HG03095 (cell line): Measurements from ENCODE around the gene CCL23.
"Not testable (repeated sequence)": the region's sequence is repeated elsewhere in the genome, so short reads cannot be mapped to it uniquely, and the experiment has no call there.

Experiments
- ATAC-seq: cut with Tn5 transposase; IDR thresholded peaks from one replicate; pipeline ENCODE4 v1.9.1; 2021; ENCODE audit warnings: moderate library complexity; ENCODE audit not compliant: unreplicated experiment

Gene CCL23, protein sequence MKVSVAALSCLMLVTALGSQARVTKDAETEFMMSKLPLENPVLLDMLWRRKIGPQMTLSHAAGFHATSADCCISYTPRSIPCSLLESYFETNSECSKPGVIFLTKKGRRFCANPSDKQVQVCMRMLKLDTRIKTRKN

DNA sequence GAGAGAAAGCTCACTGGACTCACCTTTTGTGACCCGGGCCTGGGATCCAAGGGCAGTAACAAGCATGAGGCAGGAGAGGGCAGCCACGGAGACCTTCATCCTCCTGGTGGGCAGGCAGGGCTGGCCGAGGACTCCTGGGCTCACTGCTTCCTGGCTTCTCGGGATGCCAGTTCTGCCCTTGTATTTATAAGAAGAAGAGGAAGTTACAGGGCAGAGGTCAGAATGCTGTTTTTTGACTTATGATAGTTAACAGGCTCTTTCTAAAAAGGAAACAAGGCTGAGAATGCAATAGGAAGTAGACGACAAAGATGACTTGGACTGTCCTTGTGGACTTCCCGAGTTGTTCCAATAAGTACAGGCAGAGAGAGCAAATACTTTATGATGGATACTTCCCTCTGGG lies at the start of gene CCL23:
TSS of gene CCL23 (minus strand) at position 174 of the 400 bp plus-strand sequence. CDS start at position 99, 75 bp downstream.
- ATAC-seq = no peak

DNA sequence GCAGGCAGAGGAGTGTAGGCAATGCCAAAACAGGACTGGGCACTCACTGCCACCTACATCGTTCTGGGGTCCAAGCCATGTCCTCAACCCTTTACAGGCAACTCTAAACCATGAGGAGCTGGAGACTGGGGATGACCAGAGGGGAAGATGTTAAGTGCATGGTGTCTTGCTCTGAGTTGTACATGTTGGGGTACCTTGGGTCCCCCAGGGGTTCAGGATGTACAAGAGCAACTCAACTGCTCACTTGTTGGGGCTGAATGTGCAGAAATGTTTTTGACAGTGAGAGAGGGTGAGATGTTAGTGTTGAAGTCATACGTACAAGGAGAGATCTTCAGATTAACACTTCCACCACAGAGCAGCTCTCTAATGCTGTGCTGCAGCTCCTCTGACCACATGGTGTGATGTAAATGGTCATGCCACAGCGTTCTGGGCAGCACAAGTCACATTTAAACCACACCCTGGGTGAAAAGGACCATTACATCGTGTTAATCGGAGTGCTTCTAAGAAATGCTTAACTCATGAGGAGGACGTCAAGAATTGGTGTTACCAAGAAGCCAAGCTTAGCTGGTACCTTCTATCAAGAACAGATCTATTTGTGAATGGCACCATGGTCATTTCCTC lies 48.7 kb upstream of the CCL23 start:
- no peak for ATAC-seq

DNA sequence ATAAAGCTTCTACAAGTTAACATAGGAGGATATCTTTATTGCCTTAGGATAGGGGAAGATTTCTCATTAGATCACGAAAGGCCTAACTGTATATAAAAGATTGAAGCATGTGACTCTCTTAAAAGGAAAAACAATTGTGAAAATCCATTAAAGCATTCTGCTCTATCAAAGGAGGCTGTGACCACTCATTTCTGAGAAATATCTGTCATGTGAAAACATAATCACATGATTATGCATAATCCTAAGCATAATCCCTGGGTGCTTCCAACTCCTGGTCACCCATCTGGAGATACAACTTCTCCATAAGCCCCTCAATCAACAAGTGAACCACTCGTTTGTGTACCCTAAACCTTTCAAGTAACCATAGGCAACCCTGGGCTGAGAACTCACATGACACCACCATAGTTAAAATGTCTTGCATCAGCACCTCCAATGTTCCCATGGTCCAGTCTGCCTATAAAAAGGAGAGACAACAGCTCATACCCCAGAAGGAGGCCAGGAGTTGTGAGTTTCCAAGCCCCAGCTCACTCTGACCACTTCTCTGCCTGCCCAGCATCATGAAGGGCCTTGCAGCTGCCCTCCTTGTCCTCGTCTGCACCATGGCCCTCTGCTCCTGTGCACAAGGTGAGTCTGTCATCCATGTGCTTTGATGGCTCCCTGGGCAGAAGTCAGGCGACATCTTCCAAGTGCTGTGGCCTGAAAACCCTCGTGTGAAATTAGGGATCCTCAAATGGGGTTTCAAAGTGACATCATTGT lies 46.2 kb upstream of the CCL23 start, which contains the start of gene CCL18:
TSS of gene CCL18 (plus strand) at position 487 of the 756 bp plus-strand sequence. CDS start at position 558, 71 bp downstream.
- no peak for ATAC-seq

DNA sequence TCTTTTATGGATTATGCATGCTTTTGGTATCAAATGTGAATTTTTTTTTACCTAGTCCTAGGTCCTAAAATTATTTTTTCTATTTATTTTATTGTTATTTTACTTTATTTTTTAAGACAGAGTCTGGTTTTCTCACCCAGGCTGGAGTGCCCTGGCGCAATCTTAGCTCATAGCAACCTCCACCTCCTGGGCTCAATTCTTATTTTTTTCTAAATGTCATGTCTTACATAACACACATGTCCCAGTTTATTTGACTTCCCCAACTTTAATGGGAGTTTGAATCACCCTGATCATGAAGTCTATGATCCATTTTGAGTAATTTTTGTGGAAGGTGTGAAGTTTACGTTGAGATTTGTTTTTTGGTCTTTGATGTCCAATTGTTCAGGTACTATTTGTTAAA lies 43.0 kb upstream of the CCL23 start:
- ATAC-seq = no peak

DNA sequence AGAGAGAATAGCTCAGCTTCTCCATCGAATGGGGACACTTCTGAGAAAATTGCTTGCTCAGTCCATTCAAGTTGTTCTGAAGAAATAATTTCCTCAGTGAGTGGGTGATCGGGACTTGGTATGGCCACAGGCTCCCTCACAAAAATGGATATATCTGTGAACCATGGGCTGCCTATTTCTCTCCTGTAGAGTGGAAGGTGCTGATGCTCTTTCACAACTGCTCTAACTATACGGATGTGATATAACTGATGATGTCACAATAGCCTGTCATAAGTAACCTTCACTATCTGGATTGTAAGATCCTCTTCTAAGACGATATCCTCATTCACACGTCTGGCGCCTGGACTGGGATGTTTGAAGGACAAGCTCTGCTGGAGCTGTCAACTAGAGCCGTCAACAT lies 41.6 kb upstream of the CCL23 start:
- no peak for ATAC-seq

DNA sequence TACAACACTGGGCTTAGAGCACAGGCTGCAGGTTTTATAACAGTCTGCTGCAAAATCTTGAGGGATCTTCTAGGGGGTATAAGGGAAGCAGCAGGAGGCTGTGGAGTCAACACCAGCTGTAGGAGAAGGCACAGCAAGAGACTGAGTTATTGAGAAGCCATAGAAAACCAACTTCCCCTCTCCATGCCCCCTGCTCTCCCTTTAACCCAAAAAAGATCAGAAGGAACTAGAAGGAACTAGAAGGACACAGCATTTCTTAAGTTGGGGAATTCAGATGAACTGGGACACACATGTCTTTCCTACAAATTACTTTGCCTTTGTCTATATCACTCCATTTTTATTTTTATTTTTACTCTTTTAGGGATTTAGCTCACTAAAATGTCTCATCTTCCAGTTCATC lies 40.1 kb upstream of the CCL23 start:
- ATAC-seq = no peak

DNA sequence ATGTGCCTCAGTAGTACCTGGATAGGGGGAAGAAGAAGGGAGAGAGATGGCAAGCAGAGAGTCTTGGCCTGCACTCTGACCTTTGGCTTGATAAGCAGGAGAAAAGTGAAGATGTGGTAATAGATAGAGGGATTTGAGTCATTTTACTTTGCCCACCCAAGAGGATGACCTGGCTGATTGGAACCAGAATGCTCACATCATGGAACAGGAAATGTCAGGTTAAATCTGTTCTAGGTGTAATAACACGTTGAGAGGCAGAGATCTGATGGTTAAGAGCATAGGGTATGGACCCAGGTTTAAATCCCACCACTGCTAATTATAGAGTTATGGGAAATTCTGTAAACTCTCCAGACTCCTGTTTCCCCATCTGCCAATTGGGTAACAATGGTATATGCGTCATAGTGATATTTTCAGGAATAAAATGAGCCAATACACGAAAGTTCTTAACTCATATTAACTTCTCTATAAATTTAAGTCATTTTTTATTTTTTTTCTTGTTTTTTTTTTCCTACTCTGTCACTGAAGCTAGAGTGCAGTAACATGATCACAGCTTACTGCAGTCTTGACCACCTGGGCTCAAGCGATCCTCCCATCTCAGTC lies 38.2 kb upstream of the CCL23 start:
- ATAC-seq = no peak

DNA sequence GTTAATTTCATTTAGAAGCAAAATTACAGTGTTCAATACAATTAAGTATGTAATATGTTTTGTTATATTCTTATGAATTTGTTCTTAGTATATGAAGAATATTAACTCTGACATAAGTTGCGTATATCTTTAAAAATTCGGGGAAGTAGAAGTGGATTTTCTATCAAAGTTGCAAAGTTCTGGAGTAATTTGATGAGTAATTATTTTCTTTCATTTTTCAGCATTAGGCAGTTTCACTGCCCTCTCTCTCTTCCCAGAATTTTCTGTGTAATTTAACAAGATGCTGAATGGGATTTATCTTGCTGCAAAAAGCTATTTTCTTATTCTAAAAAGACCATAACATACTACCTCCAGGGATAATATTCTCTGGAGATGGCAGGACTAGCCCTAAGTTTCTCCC lies 37.4 kb upstream of the CCL23 start:
- no peak for ATAC-seq

DNA sequence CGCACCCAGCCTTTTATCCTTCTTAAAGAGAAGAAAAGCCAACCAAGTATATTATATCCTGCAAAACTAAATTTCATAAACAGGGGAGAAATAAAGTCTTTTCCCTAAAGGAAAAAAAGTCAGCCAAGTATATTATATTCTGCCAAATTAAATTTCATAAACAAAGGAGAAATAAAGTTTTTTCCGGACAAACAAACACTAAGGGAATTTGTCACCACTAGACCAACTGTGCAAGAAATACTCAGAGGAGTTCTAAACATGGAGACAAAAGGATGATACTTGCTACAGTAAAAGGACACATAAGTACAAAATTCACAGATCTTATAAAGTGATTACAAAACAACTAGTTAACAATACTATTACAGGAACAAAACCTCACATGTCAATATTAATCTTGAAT lies 31.9 kb upstream of the CCL23 start:
- no peak for ATAC-seq

DNA sequence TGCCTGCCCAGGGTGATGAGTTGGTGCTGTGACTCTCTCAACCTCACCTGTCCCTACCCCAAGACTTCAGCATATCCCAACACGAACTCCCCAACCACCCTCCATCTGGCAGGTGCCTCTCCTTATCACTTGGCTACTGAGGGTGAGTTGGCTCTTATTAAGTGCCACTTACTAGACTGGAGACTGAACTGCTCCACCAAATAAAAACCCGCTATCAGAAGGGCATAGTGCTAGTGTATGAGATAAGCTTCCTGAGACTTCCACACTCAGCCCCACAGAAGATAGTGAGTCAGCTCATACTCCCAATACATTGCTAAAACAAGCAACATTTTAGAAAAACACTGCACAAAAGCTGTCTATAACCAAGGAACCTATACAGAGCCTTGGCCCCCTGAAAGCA lies 30.3 kb upstream of the CCL23 start:
- ATAC-seq = no peak

DNA sequence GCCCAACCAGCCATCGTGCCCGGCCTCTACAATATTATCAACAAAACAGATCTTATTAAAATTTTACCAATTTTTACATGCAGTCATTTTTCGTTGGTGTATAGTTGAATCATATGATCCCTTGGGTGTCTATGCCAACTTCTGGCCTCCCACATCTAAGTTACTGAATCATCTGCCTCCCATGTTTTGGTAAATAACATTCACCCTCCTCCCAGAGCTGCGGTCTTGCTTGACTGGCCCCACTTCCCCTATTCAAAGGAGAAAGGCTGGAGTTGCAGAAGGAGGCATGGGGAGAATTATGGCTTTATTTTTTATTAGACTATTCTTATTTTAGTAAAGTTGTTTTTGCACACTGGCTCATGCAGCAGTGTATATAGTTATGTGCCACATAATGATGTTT lies 18.5 kb upstream of the CCL23 start:
- ATAC-seq = no peak

DNA sequence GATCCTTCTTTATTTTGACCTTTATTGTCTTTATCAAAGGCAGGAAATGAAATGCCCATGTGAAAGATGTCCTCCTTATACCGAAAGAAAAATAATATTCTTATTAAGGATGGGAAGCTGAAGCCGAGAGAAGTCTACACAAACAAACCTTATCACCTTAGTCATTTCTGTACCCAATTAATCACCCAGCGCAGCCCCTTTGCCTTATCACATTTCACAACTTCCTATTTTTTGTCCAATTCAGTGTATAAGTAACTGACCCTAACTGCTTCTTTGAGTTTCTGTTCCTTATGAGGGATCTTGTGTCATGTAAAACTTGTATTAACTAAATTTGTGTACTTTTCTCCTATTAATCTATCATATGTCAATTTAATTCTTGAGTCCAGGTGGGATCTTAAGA lies 16.4 kb upstream of the CCL23 start:
- no peak for ATAC-seq

DNA sequence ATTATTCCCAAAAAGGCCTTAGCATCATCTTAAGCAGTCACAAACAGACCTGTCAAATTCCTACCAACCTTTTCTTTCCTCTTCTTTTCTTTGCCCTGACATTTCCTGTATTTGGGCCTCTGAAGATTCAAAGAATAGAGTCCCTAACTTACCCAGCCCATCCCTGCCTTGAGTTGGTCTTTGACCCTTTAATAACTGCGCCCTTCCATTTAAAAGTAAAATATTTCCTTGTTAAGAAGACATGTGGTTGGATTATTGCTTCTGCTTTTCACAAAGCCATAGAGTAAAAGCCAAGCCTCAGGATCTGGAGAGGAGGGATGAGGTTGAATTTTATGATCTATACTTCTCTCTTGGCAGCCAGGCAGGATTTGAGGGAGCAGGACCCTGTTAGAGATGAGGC lies 13.2 kb upstream of the CCL23 start:
- no peak for ATAC-seq

DNA sequence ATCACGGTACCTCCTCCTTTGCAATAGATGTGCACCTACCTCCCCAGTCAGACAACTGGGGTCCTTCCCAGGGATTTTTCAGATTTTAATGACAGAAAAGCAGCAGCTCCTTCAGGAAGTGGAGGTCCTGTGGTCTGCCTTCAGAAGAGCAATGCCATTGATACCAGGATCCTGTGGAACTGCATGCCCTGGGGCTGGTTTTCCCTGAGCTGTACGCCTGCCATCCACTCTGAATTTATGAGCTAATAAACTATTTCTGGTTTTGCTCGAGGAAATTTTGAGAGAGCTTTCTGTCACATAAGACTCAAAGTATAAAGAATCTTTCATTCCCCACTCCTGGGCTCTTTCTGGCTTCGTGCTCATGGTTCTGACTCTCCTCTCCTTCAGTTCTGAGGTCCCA lies 10.0 kb upstream of the CCL23 start:
- no peak for ATAC-seq

DNA sequence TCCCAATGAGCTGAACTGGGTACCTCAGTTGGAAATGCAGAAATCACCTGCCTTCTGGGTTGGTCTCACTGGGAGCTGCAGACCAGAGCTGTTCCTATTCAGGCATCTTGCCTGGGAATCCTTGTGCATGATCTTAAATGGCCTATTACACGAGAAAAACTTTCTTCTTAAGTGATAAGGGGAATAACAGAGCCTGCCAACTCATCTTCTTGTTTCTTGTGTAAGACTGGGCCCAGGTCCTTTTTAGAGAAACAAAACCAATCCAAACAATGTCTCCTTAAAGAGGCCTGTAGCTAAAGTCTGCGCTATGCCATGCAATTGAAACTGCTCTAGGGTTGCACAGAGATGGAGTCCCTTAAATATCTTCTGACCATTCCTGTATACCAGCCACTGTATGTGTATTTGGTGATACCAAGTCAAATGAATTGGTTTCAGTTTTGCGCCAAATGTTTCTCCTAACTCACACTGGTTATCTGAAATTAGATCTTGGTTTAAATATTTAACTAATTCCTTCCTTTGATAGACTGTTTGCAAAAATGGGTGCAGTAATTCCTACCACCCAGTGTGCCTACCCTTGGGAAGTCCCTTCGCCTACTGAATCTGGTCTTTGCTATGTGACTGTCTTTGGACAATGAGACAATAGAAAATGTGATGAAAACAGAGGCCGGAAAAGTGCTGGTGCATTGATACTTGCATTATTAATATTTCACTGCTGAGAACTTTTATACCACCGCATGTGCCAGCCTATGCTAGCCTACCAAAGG lies 6.5 kb upstream of the CCL23 start:
- no peak for ATAC-seq

DNA sequence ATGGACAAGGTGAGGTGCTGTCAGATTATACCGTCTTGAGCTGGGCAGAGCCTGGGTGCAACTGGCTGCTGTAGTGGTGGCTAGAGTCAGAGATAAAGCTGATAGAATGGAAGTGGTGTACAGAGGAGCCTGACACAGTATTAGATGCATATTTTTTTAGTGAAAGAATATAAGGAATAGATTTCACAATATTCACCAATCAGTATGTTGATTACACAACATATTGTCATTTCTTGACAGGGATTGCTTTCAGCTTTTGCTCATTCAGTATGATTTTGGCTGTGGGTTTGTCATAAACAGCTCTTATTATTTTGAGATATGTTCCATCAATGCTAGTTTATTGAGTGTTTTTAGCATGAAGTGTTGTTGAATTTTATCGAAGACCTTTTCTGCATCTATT lies 1.7 kb upstream of the CCL23 start:
- no peak for ATAC-seq

DNA sequence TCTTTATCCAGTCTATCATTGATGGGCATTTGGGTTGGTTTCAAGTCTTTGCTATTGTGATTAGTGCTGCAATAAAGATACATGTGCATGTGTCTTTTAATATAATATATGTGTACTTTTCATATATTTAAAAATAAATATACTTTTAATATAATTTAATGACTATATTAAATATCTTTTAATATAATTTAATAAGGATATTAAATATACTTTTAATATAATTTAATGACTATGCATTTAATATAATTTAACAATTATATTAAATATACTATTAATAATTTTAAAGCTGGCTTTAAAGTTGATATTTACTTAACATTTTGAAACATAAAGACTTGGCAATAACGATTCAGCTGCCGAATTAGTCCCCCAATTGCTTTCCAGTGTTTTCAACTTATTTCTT lies 1.2 kb downstream of the CCL23 start:
- ATAC-seq = no peak

DNA sequence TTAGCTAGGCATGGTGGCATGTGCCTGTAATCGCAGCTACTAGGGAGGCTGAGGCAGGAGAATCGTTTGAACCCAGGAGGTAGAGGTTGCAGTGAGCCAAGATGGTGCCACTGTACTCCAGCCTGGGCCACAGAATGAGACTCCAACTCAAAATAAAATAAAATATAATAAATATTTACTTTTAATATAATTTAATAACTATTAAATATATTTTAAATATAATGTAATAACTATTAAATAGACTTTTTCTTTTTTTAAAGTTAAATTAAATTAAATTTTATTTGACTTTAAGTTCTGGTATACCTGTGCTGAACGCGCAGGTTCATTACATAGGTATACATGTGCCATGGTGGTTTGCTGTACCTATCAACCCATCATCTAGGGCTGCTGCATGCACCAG lies 1.9 kb downstream of the CCL23 start:
- ATAC-seq = not testable (repeated sequence)

DNA sequence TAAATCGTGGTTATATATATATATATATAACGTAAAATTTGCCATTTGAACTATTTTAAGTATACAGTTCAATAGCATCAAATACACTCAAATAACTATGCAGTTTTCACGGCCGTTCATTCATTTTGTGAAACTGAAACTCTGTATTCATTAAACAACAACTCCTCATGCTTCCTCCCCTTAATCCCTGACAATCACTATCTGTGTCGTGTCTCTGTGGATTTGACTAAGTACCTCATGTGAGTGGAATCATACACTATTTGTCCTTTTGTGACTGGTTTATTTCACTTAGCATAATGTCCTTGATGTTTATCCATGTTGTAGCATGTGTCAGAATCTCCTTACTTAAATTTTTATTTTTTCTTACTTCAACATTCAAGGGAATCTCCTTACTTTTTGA lies 2.8 kb downstream of the CCL23 start:
- ATAC-seq = no peak

DNA sequence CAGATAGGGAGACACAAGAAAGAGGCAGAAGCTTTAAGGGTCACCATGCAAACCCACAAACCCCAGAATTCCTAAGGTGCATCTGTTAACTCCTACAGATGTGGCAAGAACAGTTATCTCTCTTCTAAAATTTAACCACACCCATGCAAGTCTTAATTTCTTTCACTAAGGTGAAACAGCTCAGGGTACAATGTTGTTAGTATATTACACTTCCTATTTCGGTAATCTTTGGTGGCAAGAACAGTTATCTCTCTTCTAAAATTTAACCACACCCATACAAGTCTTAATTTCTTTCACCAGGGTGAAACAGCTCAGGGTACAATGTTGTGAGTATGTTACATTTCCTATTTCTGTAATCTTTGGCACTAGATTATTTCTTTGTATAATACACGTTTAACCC lies 6.6 kb downstream of the CCL23 start:
- no peak for ATAC-seq

DNA sequence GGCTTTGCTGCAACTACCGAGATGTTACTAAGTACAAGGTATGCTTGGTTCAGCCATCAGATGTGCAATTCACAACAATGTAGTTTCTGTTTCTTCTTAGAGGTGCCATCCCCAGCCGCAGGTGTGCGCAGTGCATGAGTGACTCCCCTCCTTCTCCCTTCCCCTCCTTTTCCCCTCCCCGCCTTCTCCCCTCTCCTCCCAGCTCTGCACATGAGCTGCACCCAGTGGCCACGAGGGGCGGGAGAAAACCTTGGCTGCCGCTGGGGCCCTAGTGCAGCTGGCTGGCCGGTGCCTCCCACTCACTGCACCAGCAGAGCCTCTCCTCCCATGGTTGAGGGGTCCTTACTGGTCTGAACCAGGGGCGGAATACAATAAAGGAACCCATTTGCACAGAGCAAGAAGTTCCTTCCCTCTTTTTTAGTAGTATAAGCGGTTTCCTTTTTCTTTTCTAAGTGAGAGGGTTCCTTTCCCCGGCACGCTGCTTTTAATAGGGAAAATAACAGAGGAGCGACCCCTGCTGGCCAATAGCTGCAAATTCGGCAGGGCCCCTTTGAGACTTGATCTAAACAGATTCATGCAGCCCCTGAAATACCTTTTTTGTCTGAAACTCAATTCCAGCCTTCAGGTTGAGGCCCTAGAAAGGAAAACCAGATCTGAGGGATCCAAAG lies 8.6 kb downstream of the CCL23 start:
- no peak for ATAC-seq
